DND-41 (cell line): Measurements from ENCODE around the gene APBB1IP.

Source experiments
- ATAC-seq: fragments of 200-7000 bp; cut with Tn5 transposase; 3 replicates; pipeline ENCODE4 v1.9.1; 2021; ENCODE audit warnings: low read depth; ENCODE audit not compliant: insufficient read depth
- DNase-seq: peaks from one replicate; pipeline ENCODE4 v3.0.0-alpha.2; 2020
- H2AFZ ChIP-seq: 2 replicates; pipeline ENCODE4 v1.6.0; 2012; ENCODE audit warnings: low read depth, low read length
- H3K27ac ChIP-seq: 2 replicates; pipeline ENCODE4 v1.5.1; 2012; ENCODE audit warnings: low read length, inconsistent platforms
- H3K27me3 ChIP-seq: fragments of 200-600 bp; sonication (generic); 2 replicates; pipeline ENCODE4 v1.6.0; 2012; ENCODE audit warnings: low read length, mild to moderate bottlenecking, inconsistent platforms; ENCODE audit not compliant: insufficient read depth, poor library complexity
- H3K36me3 ChIP-seq: 2 replicates; pipeline ENCODE4 v1.5.1; 2012; ENCODE audit warnings: low read length, inconsistent platforms; ENCODE audit not compliant: insufficient read depth
- H3K4me1 ChIP-seq: 2 replicates; pipeline ENCODE4 v1.5.1; 2012; ENCODE audit warnings: mild to moderate bottlenecking, low read length; ENCODE audit not compliant: insufficient read depth
- H3K4me2 ChIP-seq: 2 replicates; pipeline ENCODE4 v1.6.0; 2012; ENCODE audit warnings: mild to moderate bottlenecking, moderate library complexity, low read length, inconsistent platforms; ENCODE audit not compliant: insufficient read depth
- H3K4me3 ChIP-seq, 2 experiments: fragments of 200-600 bp in 1 of 2; shearing (Covaris generic) in 1 of 2; 2 replicates each; pipeline ENCODE4 v1.5.1; 2012 to 2016; ENCODE audit warnings: inconsistent platforms in 2 of 2, low read length in 2 of 2, mild to moderate bottlenecking in 2 of 2, low read depth in 1 of 2, moderate library complexity in 1 of 2
- H3K79me2 ChIP-seq: 2 replicates; pipeline ENCODE4 v1.6.0; 2012; ENCODE audit warnings: low read length, inconsistent platforms; ENCODE audit not compliant: insufficient read depth
- H3K9ac ChIP-seq: 2 replicates; pipeline ENCODE4 v1.6.0; 2012; ENCODE audit warnings: low read depth, mild to moderate bottlenecking, inconsistent platforms, low read length, moderate library complexity
- H3K9me3 ChIP-seq: 2 replicates; pipeline ENCODE4 v1.5.1; 2012; ENCODE audit warnings: low read length, moderate library complexity, mild to moderate bottlenecking, inconsistent platforms; ENCODE audit not compliant: insufficient read depth, severe bottlenecking
- H4K20me1 ChIP-seq: 2 replicates; pipeline ENCODE4 v1.6.0; 2012; ENCODE audit warnings: low read length; ENCODE audit not compliant: insufficient read depth
- CTCF ChIP-seq: IDR thresholded peaks from 2 replicates; pipeline ENCODE4 v1.5.1; 2012; ENCODE audit warnings: borderline replicate concordance, low read length, moderate library complexity, mild to moderate bottlenecking; ENCODE audit not compliant: poor library complexity, severe bottlenecking; ENCODE audit errors: extremely low read depth
- EZH2 ChIP-seq: IDR thresholded peaks from 3 replicates; pipeline ENCODE4 v1.6.1; 2012; ENCODE audit warnings: borderline replicate concordance, low read depth, mild to moderate bottlenecking, moderate library complexity, low read length, inconsistent platforms; ENCODE audit not compliant: severe bottlenecking

APBB1IP gene

GRCh38 chr10:26412932-26413331 is 25.2 kb upstream of the APBB1IP start:
- TF ChIP-seq EZH2 (no peak), CTCF (no peak)
- Histone ChIP-seq H3K9ac (no peak overlapping the region), H3K4me3 (no peak overlapping the region), H3K27me3 (no peaks in the 10 kb centered on the region), H3K9me3 (no peaks in the 10 kb centered on the region), H4K20me1 (no peaks in the 10 kb centered on the region), H3K4me2 (no peak overlapping the region), H2AFZ (no peak overlapping the region), H3K79me2 (no peaks in the 10 kb centered on the region), H3K27ac (no peak overlapping the region), H3K4me1 (no peaks in the 10 kb centered on the region), H3K36me3 (no peaks in the 10 kb centered on the region)
- ATAC-seq (no peak), DNase-seq (no peak)

GRCh38 chr10:26413375-26413774 is 24.8 kb upstream of the APBB1IP start:
- H3K9ac ChIP-seq: no peak overlapping the region
- H3K27me3 ChIP-seq: no peaks in the 10 kb centered on the region
- no peaks in the 10 kb centered on the region for H3K4me1 ChIP-seq
- no peak overlapping the region for H3K4me3 ChIP-seq
- no peaks in the 10 kb centered on the region for H4K20me1 ChIP-seq
- no peaks in the 10 kb centered on the region for H3K9me3 ChIP-seq
- H3K79me2 ChIP-seq: no peaks in the 10 kb centered on the region
- ATAC-seq: no peak
- TF ChIP-seq CTCF: no peak
- TF ChIP-seq EZH2: no peak
- H2AFZ ChIP-seq: no peak overlapping the region
- DNase-seq: no peak
- H3K27ac ChIP-seq: no peak overlapping the region
- H3K36me3 ChIP-seq: no peaks in the 10 kb centered on the region
- H3K4me2 ChIP-seq: no peak overlapping the region

- H3K9ac ChIP-seq: no peak overlapping the region
- no peaks in the 10 kb centered on the region for H3K79me2 ChIP-seq
- H3K4me3 ChIP-seq: no peak overlapping the region
- H4K20me1 ChIP-seq: no peaks in the 10 kb centered on the region
- no peak overlapping the region for H2AFZ ChIP-seq
- no peak overlapping the region for H3K27ac ChIP-seq
- no peak for TF ChIP-seq CTCF
- TF ChIP-seq EZH2: no peak
- no peak for ATAC-seq
- no peak overlapping the region for H3K4me2 ChIP-seq
- H3K27me3 ChIP-seq: no peaks in the 10 kb centered on the region
- H3K4me1 ChIP-seq: no peaks in the 10 kb centered on the region
- no peaks in the 10 kb centered on the region for H3K36me3 ChIP-seq
- DNase-seq: no peak
- no peaks in the 10 kb centered on the region for H3K9me3 ChIP-seq
Observed at GRCh38 chr10:26417136-26417535, 21.0 kb upstream of the APBB1IP start.

GRCh38 chr10:26422977-26423376 is 15.2 kb upstream of the APBB1IP start:
- H3K36me3 ChIP-seq: no peaks in the 10 kb centered on the region
- TF ChIP-seq CTCF: no peak
- no peak overlapping the region for H2AFZ ChIP-seq
- H3K27me3 ChIP-seq: no peaks in the 10 kb centered on the region
- ATAC-seq: no peak
- H3K4me3 ChIP-seq: no peak overlapping the region
- no peak overlapping the region for H3K27ac ChIP-seq
- no peaks in the 10 kb centered on the region for H3K79me2 ChIP-seq
- H3K4me2 ChIP-seq: no peak overlapping the region
- no peak for DNase-seq
- H3K9me3 ChIP-seq: no peaks in the 10 kb centered on the region
- H3K9ac ChIP-seq: no peak overlapping the region
- H3K4me1 ChIP-seq: no peaks in the 10 kb centered on the region
- H4K20me1 ChIP-seq: no peaks in the 10 kb centered on the region
